ENCODE data around the gene POLR2A. TPM values are rescaled to one million over a fixed set of nuclear protein-coding genes. Genes with fewer than 3 reads are reported as not detected.

Gene POLR2A
- total RNA-seq (ENCODE audit: low replicate concordance), result 175 and 244 TPM in 2 replicates
- long read RNA-seq, partial matches to known transcripts, result 2 of 5 reads
- long read RNA-seq, other reads (novel, unspliced or antisense), result 3 of 5 reads

DNA sequence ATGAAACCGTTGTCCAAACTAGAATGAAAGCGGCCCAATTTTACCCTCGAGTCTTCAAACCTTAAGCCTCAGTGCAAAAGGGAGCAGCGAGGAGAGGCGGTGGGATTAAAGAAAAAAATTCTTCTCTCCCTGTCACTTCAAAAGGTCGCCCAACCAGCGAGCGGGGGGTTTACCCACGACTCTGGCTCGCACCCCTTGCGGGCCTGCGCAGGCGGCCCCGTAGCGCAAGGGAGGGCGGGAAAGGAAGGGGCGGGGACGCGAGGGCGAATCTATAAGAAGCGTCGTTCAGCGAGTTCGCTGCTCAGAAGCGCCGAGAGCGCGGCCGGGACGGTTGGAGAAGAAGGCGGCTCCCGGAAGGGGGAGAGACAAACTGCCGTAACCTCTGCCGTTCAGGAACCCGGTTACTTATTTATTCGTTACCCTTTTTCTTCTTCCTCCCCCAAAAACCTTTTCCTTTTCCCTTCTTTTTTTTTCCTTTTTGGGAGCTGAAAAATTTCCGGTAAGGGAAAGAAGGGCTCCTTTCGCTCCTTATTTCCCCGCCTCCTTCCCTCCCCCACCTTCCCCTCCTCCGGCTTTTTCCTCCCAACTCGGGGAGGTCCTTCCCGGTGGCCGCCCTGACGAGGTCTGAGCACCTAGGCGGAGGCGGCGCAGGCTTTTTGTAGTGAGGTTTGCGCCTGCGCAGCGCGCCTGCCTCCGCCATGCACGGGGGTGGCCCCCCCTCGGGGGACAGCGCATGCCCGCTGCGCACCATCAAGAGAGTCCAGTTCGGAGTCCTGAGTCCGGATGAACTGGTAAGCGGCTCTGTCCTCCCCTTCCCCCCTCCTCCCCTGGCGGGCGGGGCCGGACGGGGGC is at the start of gene POLR2A:
POLR2A (plus strand) TSS at position 300 of the 852 bp plus-strand sequence.
- H3K27me3 Mint-ChIP-seq, result no peaks in the 10 kb centered on the region
- H3K4me1 Mint-ChIP-seq (ENCODE audit: unreplicated experiment), result peaks cover 56% of the 10 kb centered on the region
- TF ChIP-seq, protein P1, sequence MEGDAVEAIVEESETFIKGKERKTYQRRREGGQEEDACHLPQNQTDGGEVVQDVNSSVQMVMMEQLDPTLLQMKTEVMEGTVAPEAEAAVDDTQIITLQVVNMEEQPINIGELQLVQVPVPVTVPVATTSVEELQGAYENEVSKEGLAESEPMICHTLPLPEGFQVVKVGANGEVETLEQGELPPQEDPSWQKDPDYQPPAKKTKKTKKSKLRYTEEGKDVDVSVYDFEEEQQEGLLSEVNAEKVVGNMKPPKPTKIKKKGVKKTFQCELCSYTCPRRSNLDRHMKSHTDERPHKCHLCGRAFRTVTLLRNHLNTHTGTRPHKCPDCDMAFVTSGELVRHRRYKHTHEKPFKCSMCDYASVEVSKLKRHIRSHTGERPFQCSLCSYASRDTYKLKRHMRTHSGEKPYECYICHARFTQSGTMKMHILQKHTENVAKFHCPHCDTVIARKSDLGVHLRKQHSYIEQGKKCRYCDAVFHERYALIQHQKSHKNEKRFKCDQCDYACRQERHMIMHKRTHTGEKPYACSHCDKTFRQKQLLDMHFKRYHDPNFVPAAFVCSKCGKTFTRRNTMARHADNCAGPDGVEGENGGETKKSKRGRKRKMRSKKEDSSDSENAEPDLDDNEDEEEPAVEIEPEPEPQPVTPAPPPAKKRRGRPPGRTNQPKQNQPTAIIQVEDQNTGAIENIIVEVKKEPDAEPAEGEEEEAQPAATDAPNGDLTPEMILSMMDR (conservative IDR thresholded peaks at IDR 0.05), result peak; percentile 25
- H3K36me3 Mint-ChIP-seq, result peaks cover 14% of the 10 kb centered on the region
- peak; percentile 98 for DNase-seq (ENCODE audit: extremely low spot score, unreplicated experiment)
- H3K27ac Mint-ChIP-seq, result peak within 1 kb of the TSS; percentile 100
- no peaks in the 10 kb centered on the region for H3K9me3 Mint-ChIP-seq
- peak within 1 kb of the TSS; percentile 98 for H3K4me3 Mint-ChIP-seq

DNA sequence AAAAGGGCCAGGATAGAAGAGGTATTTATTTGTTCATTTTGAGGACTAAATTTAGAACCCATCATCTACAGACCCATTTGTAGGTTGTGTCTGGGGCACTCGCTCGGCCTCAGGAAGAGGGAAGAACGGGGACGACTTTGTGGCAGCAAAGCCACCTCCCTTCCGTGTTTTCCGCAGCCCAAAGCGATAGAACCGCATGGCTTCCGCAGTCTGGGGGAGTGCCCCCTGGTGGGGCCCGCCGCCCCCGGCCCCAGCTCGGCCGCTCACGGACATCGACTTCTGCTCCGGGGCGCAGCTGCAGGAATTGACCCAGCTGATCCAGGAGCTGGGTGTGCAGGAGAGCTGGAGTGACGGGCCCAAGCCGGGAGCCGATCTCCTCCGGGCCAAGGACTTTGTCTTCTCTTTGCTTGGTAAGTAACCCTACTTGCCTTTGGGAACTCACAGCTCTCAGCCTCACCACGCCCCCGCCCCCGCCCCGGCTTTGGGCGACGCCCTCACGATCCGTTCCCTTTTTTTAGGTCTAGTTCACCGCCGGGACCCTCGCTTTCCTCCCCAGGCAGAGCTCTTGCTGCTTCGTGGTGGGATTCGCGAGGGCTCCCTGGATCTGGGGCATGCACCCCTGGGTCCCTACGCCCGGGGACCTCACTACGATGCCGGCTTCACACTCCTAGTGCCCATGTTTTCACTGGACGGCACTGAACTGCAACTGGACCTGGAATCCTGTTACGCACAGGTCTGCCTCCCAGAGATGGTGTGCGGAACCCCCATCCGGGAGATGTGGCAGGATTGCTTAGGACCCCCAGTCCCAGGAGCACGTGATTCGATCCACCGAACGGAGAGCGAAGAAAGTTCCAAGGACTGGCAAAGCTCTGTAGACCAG is 48.2 kb upstream of the POLR2A start:
- TF ChIP-seq, protein P1 (conservative IDR thresholded peaks at IDR 0.05), result peak; percentile 20
- Mint-ChIP-seq H3K9me3 (no peaks in the 10 kb centered on the region), H3K36me3 (peaks cover 4% of the 10 kb centered on the region), H3K4me3 (peak overlapping the region; percentile 93), H3K27me3 (peaks cover 40% of the 10 kb centered on the region), H3K27ac (peak overlapping the region; percentile 99), H3K4me1 (ENCODE audit: unreplicated experiment) (peaks cover 20% of the 10 kb centered on the region)
- no peak for DNase-seq (ENCODE audit: extremely low spot score, unreplicated experiment)

DNA sequence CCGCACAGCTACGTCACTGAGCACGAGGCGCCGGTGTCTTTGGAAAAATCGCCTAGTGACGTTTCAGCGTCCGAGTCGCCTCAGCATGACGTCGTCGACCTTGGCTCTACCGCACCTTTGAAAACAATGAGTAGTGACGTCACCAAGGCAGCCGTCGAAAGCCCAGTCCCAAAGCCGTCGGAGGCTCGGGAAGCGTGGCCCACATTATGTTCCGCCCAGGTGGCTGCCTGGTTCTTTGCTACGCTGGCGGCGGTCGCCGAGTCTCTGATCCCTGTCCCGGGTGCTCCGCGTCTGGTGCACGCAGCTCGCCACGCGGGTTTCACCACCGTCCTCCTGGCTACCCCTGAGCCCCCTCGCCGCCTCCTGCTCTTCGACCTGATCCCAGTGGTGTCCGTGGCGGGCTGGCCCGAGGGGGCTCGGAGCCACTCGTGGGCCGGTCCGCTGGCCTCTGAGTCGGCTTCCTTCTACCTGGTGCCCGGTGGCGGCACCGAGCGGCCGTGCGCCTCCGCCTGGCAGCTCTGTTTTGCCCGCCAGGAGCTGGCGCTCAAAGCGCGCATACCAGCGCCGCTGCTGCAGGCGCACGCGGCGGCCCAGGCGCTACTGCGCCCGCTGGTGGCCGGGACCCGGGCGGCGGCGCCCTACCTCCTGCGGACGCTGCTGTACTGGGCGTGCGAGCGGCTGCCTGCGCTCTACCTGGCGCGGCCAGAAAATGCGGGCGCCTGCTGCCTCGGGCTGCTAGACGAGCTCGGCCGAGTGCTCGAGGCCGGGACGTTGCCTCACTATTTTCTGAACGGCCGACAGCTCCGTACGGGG is 47.4 kb upstream of the POLR2A start:
- H3K27ac Mint-ChIP-seq, result peak overlapping the region; percentile 99
- TF ChIP-seq, protein P1 (conservative IDR thresholded peaks at IDR 0.05), result peak; percentile 77
- H3K4me3 Mint-ChIP-seq, result peak overlapping the region; percentile 93
- H3K9me3 Mint-ChIP-seq, result no peaks in the 10 kb centered on the region
- peaks cover 46% of the 10 kb centered on the region for H3K27me3 Mint-ChIP-seq
- peak; percentile 84 for DNase-seq (ENCODE audit: extremely low spot score, unreplicated experiment)
- peaks cover 28% of the 10 kb centered on the region for H3K4me1 Mint-ChIP-seq (ENCODE audit: unreplicated experiment)
- H3K36me3 Mint-ChIP-seq, result peaks cover 4% of the 10 kb centered on the region

DNA sequence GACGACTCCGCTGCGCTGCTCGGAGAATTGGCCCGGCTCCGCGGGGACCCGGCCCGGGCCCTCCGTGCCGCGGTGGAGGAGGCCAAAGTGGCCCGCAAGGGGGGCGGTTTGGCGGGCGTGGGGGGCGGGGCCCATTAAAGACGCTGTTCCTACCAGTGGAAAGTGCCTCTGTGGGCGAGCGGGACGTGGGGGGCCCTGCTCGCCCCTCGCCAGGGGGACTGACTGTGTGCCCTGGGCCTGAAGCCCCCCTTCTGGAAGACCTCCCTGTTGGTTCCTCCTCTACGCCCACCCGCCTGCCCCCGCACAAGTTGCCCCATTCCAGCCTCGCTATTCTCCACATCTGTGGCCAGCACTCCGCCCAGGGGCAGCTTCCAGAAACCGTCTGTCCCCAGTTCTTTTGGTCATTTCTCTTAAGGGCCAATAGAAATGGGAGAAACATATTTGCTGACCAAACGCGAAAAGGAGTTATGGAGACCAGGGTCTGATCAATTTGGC is 46.8 kb upstream of the POLR2A start:
- TF ChIP-seq, protein P1 (conservative IDR thresholded peaks at IDR 0.05), result no peak
- Mint-ChIP-seq H3K27ac (peak overlapping the region; percentile 99), H3K4me1 (ENCODE audit: unreplicated experiment) (peaks cover 30% of the 10 kb centered on the region), H3K4me3 (peak overlapping the region; percentile 93), H3K9me3 (no peaks in the 10 kb centered on the region), H3K27me3 (peaks cover 49% of the 10 kb centered on the region), H3K36me3 (peaks cover 4% of the 10 kb centered on the region)
- no peak for DNase-seq (ENCODE audit: extremely low spot score, unreplicated experiment)
